HepG2 (cell line): ENCODE measurements around the gene CGNL1. TPM values are rescaled to one million over a fixed set of nuclear protein-coding genes. Genes with fewer than 3 reads are reported as not detected.

Experiments used
- ATAC-seq: fragments of 200-7000 bp; cut with Tn5 transposase; 3 replicates; pipeline ENCODE4 v1.9.1; 2020; ENCODE audit warnings: mild to moderate bottlenecking, moderate library complexity
- BruUV-seq: library from RNA; stranded (reverse); fragments of 400-500 nt; replicated peaks from 2 replicates; lab custom pipeline; 2021; lab: Mats Ljungman, UMichigan
- CTCF ChIA-PET: fragments of 300-600 bp; formaldehyde crosslinking; extraction: SDS; loops from one replicate; lab custom pipeline; 2021; ENCODE audit warnings: low total read pairs, inconsistent platforms, low intra/inter-chr PET ratio; lab: Yijun Ruan, JAX
- POLR2A ChIA-PET: fragments of 350-600 bp; sonication (Branson Sonifier 250); formaldehyde crosslinking; loops from one replicate; lab custom pipeline; 2020; ENCODE audit warnings: antibody characterized with exemption, inconsistent platforms; lab: Yijun Ruan, JAX
- DNase-seq: peaks from one replicate; pipeline ENCODE4 v3.0.0-alpha.2; 2015; ENCODE audit warnings: low spot score
- FAIRE-seq: peaks from 3 replicates; lab custom pipeline; 2011; peaks lifted over from hg19 to GRCh38; lab: Jason Lieb, UNC
- H2AFZ ChIP-seq: one replicate; pipeline ENCODE4 v1.6.1; 2011; ENCODE audit warnings: low read length, inconsistent platforms
- H3K27ac ChIP-seq: fragments of 300-600 bp; 3 replicates; pipeline ENCODE4 v1.8.0; 2011; ENCODE audit warnings: mixed run types, mild to moderate bottlenecking, mixed read lengths, low read length, inconsistent platforms; ENCODE audit not compliant: insufficient read depth; ENCODE audit errors: extremely low read length
- H3K27me3 ChIP-seq, 2 experiments: fragments of 200-600 bp in 1 of 2; 2 replicates in 1 of 2; 3 replicates in 1 of 2; pipeline versions ENCODE4 v1.6.0 to v1.8.0; 2011; ENCODE audit warnings: low read length in 2 of 2, mild to moderate bottlenecking in 2 of 2, moderate library complexity in 2 of 2, inconsistent platforms in 1 of 2; ENCODE audit not compliant: insufficient read depth in 2 of 2, control insufficient read depth in 1 of 2
- H3K36me3 ChIP-seq, 2 experiments: fragments of 200-600 bp in 1 of 2; replicated peaks in 1 of 2; 2 replicates in 1 of 2; 3 replicates in 1 of 2; pipeline versions ENCODE4 v1.5.1 to v1.8.0; 2011; ENCODE audit warnings: low read length in 2 of 2, inconsistent platforms in 1 of 2; ENCODE audit not compliant: insufficient read depth in 2 of 2, control insufficient read depth in 1 of 2
- H3K4me1 ChIP-seq: 2 replicates; pipeline ENCODE4 v1.5.1; 2012; ENCODE audit warnings: low read length, inconsistent platforms; ENCODE audit not compliant: insufficient read depth
- H3K4me2 ChIP-seq: 2 replicates; pipeline ENCODE4 v1.6.0; 2011; ENCODE audit warnings: low read depth, low read length, inconsistent platforms
- H3K4me3 ChIP-seq, 3 experiments: fragments of 200-600 bp in 1 of 3; sonication (generic), shearing (Covaris generic) in 1 of 3; replicated peaks in 1 of 3; 2 replicates each; pipeline ENCODE4 v1.5.1; 2011 to 2016; ENCODE audit warnings: low read length in 3 of 3, inconsistent platforms in 2 of 3, low read depth in 2 of 3, mild to moderate bottlenecking in 2 of 3, control low read depth in 1 of 3, mixed read lengths in 1 of 3; ENCODE audit not compliant: insufficient read depth in 1 of 3
- H3K79me2 ChIP-seq: one replicate; pipeline ENCODE4 v1.6.1; 2011; ENCODE audit warnings: low read length, inconsistent platforms; ENCODE audit not compliant: insufficient read depth
- H3K9ac ChIP-seq: 2 replicates; pipeline ENCODE4 v1.6.0; 2011; ENCODE audit warnings: mild to moderate bottlenecking, low read depth, low read length, inconsistent platforms; ENCODE audit not compliant: insufficient read depth
- H3K9me3 ChIP-seq: 2 replicates; pipeline ENCODE4 v1.5.1; 2012; ENCODE audit warnings: mild to moderate bottlenecking, low read length
- H4K20me1 ChIP-seq: 2 replicates; pipeline ENCODE4 v1.6.0; 2011; ENCODE audit warnings: inconsistent platforms, mild to moderate bottlenecking, low read length, moderate library complexity; ENCODE audit not compliant: insufficient read depth
- CREB1 ChIP-seq, 2 experiments: fragments of 450-650 bp in 1 of 2; IDR thresholded peaks; 2 replicates each; pipeline ENCODE4 v1.6.1; 2016 to 2017; ENCODE audit warnings: control low read depth in 1 of 2, mild to moderate bottlenecking in 1 of 2, missing compliant biosample characterization in 1 of 2, missing genetic modification characterization in 1 of 2
- ELF1 ChIP-seq: sonication (generic); formaldehyde crosslinking; IDR thresholded peaks from 2 replicates; pipeline ENCODE4 v1.4.0; 2020; ENCODE audit warnings: missing genetic modification reagents
- EP300 ChIP-seq, 3 experiments: sonication (generic) in 1 of 3; formaldehyde crosslinking in 1 of 3; IDR thresholded peaks; 2 replicates each; pipeline versions ENCODE4 v1.5.1 to v1.6.1; 2011 to 2020; ENCODE audit warnings: low read depth in 2 of 3, low read length in 2 of 3, borderline replicate concordance in 1 of 3, improper control_type of control experiment in 1 of 3, mild to moderate bottlenecking in 1 of 3, missing genetic modification reagents in 1 of 3, moderate library complexity in 1 of 3
- FOXA3 ChIP-seq: IDR thresholded peaks from 2 replicates; pipeline ENCODE4 v1.6.1; 2016; ENCODE audit warnings: missing genetic modification reagents, missing compliant biosample characterization
- MAFK ChIP-seq, 2 experiments: IDR thresholded peaks in 1 of 2; conservative IDR thresholded peaks in 1 of 2; 2 replicates each; pipeline ENCODE4 v1.6.1; 2011; ENCODE audit warnings: improper control_type of control experiment in 2 of 2, low read length in 2 of 2
- NKX3-1 ChIP-seq: sonication (generic); formaldehyde crosslinking; IDR thresholded peaks from 2 replicates; pipeline ENCODE4 v1.5.0; 2020; ENCODE audit warnings: missing genetic modification reagents
- RAD21 ChIP-seq: fragments of 450-650 bp; formaldehyde crosslinking; IDR thresholded peaks from 2 replicates; pipeline ENCODE4 v1.5.0; 2020; ENCODE audit warnings: mild to moderate bottlenecking
- TEAD3 ChIP-seq: optimal IDR thresholded peaks from 2 replicates; pipeline ENCODE3; 2016; ENCODE audit warnings: borderline replicate concordance
- ZNF143 ChIP-seq: sonication (generic); formaldehyde crosslinking; IDR thresholded peaks from 2 replicates; pipeline ENCODE4 v1.4.0; 2020; ENCODE audit warnings: missing genetic modification reagents
- ZNF720 ChIP-seq: sonication (generic); formaldehyde crosslinking; IDR thresholded peaks from 2 replicates; pipeline ENCODE4 v1.4.0; 2020; ENCODE audit warnings: missing genetic modification reagents
- WGBS: methylation state at CpG from one replicate; pipeline ENCODE4 v1.1.6; 2017; ENCODE audit warnings: low lambda C conversion rate; 5-methylcytosine and 5-hydroxymethylcytosine counted together
- in situ Hi-C: cut with HindIII; loops from 2 replicates; pipeline ENCODE4 v1.10.0; 2017; ENCODE audit warnings: low pct_unique_long_range_greater_than_20kb; ENCODE audit not compliant: extremely low pct_ligation_motif_present
- intact Hi-C: fragments of 100-400 bp; cut with micrococcal nuclease; formaldehyde crosslinking; loops from one replicate; pipeline ENCODE4 v1.10.0; 2022; ENCODE audit not compliant: unreplicated experiment
- polyA plus RNA-seq, 8 experiments: library from polyadenylated mRNA; depleted of rRNA in 3 of 8; stranded (reverse) in 7 of 8; unstranded in 1 of 8; fragments of >200 nt; fragmentation: Illumina TruSeq in 4 of 8; extraction: Trizol in 4 of 8; gene quantifications; 2 replicates each; pipeline versions ENCODE4 v1.2.1 to v1.2.3, GENCODE V29; 2011 to 2016; ENCODE audit warnings: low read depth in 4 of 8, missing spikeins in 1 of 8, mixed read lengths in 1 of 8; ENCODE audit not compliant: insufficient read depth in 1 of 8
- total RNA-seq, 5 experiments: library from RNA; depleted of rRNA; stranded (reverse); fragments of >200 nt; fragmentation: Illumina TruSeq; extraction: Trizol; gene quantifications; 2 replicates each; pipeline ENCODE4 v1.2.3, GENCODE V29; 2016; ENCODE audit warnings: low read depth in 1 of 5
- TF ChIP-seq, protein P1 (sequence below): sonication (generic); formaldehyde crosslinking; IDR thresholded peaks from 2 replicates; pipeline ENCODE4 v1.8.0; 2022; ENCODE audit warnings: mild to moderate bottlenecking, missing genetic modification reagents, borderline replicate concordance

The CGNL1 gene
- total and polyA plus RNA-seq, 2 of the 13 experiments (the other 11 are each of a cell fraction or from before 2014, with no cell fraction given), result 5.6 to 15.6 TPM

DNA sequence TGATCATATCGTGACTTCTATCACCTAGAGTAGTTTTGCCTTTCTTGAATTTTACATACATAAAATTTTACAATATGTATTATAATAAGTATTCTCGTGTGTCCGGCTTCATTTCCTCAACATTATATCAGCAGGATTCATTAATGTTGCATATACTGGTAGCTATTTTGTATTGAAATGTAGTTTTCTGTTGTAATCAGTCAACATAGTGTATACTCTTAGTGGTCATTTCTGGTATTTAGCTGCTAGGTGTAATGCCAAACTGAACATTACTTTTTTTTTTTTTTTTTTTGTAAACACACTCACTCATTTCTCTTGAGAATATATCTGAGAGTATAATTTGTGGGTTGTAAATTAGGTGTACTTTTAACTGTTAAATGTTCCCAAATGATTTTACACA lies 70.1 kb downstream of the CGNL1 start:
- no peak overlapping the region for H2AFZ ChIP-seq
- H3K4me1 ChIP-seq, result peaks cover 9% of the 10 kb centered on the region; the same call in 1 of the 2 replicates
- H4K20me1 ChIP-seq, result no peaks in the 10 kb centered on the region
- in situ Hi-C loops (no loop called here), intact Hi-C loops (no loop called here)
- no peak for DNase-seq
- H3K79me2 ChIP-seq, result no peaks in the 10 kb centered on the region
- no peak overlapping the region for H3K4me3 ChIP-seq
- no peaks in the 10 kb centered on the region for H3K27me3 ChIP-seq
- no peaks in the 10 kb centered on the region for H3K9me3 ChIP-seq
- no peak for FAIRE-seq
- TF ChIP-seq ZNF720 (CRISPR knock-in tag), result no peak
- no peak for TF ChIP-seq RAD21 (CRISPR knock-in tag)
- TF ChIP-seq TEAD3 (CRISPR knock-in tag), result no peak
- TF ChIP-seq EP300 (IDR thresholded peaks at IDR 0.05; ENCODE audit: low read depth in 2 of 2, low read length in 2 of 2), result no peak
- TF ChIP-seq EP300 (CRISPR knock-in tag; IDR thresholded peaks at IDR 0.05; ENCODE audit: borderline replicate concordance), result no peak
- TF ChIP-seq MAFK (conservative IDR thresholded peaks at IDR 0.05 in 1 of 2, IDR thresholded peaks at IDR 0.05 in 1 of 2; ENCODE audit: low read length in 2 of 2), result no peak
- TF ChIP-seq ZNF143 (CRISPR knock-in tag), result no peak
- TF ChIP-seq FOXA3 (CRISPR knock-in tag), result no peak
- no peak for TF ChIP-seq ELF1 (CRISPR knock-in tag)
- no peak for TF ChIP-seq CREB1 (IDR thresholded peaks at IDR 0.05)
- no peak for TF ChIP-seq CREB1 (CRISPR knock-in tag; IDR thresholded peaks at IDR 0.05)
- TF ChIP-seq NKX3-1 (CRISPR knock-in tag), result no peak
- TF ChIP-seq, protein P1, sequence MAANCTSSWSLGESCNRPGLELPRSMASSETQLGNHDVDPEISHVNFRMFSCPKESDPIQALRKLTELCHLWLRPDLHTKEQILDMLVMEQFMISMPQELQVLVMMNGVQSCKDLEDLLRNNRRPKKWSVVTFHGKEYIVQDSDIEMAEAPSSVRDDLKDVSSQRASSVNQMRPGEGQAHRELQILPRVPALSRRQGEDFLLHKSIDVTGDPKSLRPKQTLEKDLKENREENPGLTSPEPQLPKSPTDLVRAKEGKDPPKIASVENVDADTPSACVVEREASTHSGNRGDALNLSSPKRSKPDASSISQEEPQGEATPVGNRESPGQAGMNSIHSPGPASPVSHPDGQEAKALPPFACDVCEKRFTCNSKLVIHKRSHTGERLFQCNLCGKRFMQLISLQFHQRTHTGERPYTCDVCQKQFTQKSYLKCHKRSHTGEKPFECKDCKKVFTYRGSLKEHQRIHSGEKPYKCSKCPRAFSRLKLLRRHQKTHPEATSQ (CRISPR knock-in tag), result no peak
- no peak overlapping the region for H3K4me2 ChIP-seq
- 97% methylated on average over 3 of the region's 3 CpGs for WGBS
- peaks cover 4 to 25% of the 10 kb centered on the region in 2 experiments for H3K36me3 ChIP-seq
- POLR2A ChIA-PET, result no interaction called here
- ATAC-seq, result no peak
- H3K9ac ChIP-seq, result no peak overlapping the region
- no peak overlapping the region for H3K27ac ChIP-seq
- CTCF ChIA-PET, result no interaction called here
- BruUV-seq, result no TSS peak
